A549 (cell line): ENCODE measurements around the gene NUP58. TPM values are rescaled to one million over a fixed set of nuclear protein-coding genes. Genes with fewer than 3 reads are reported as not detected.

ENCODE experiments used
- ATAC-seq, 2 experiments: fragments of 200-7000 bp in 1 of 2; fragments of >200 bp in 1 of 2; cut with Nextera tagmentation in 1 of 2; cut with Tn5 transposase in 1 of 2; 3 replicates each; pipeline versions ENCODE4 v1.8.0 to v1.9.1; 2018 to 2020; ENCODE audit warnings: mild to moderate bottlenecking in 1 of 2, moderate library complexity in 1 of 2
- CTCF ChIA-PET: fragments of 300-600 bp; sonication (Branson Sonifier 250); formaldehyde crosslinking; extraction: SDS; loops from one replicate; lab custom pipeline; 2021; ENCODE audit warnings: antibody characterized with exemption, inconsistent platforms; lab: Yijun Ruan, JAX
- POLR2A ChIA-PET: fragments of 350-600 bp; formaldehyde crosslinking; extraction: SDS; loops from one replicate; lab custom pipeline; 2021; ENCODE audit warnings: antibody characterized with exemption, inconsistent platforms; lab: Yijun Ruan, JAX
- DNase-seq, 2 experiments: peaks; one replicate each; pipeline versions ENCODE4 v3.0.0 to v3.0.0-alpha.2; 2011 to 2016; ENCODE audit warnings: low read depth in 1 of 2, low spot score in 1 of 2
- FAIRE-seq: peaks from 2 replicates; lab custom pipeline; 2011; peaks lifted over from hg19 to GRCh38; lab: Jason Lieb, UNC
- H3K27ac ChIP-seq, 2 experiments: fragments of >200 bp; sonication (Bioruptor Twin); formaldehyde crosslinking; 3 replicates each; pipeline ENCODE4 v1.5.1; 2016 to 2017
- H3K4me1 ChIP-seq: fragments of >200 bp; sonication (Bioruptor Twin); formaldehyde crosslinking; 3 replicates; pipeline ENCODE4 v1.6.1; 2016
- H3K4me2 ChIP-seq: fragments of >200 bp; sonication (Bioruptor Twin); formaldehyde crosslinking; 3 replicates; pipeline ENCODE4 v1.6.1; 2016
- H3K4me3 ChIP-seq: fragments of >200 bp; sonication (Bioruptor Twin); formaldehyde crosslinking; 3 replicates; pipeline ENCODE4 v1.5.1; 2016
- H3K9me3 ChIP-seq: fragments of >200 bp; sonication (Bioruptor Twin); formaldehyde crosslinking; 3 replicates; pipeline ENCODE4 v1.6.1; 2016
- BCL3 ChIP-seq: fragments of >200 bp; sonication (Bioruptor Twin); formaldehyde crosslinking; IDR thresholded peaks from 3 replicates; pipeline ENCODE4 v1.6.1; 2016
- E2F6 ChIP-seq: IDR thresholded peaks from 2 replicates; pipeline ENCODE4 v1.6.1; 2012; ENCODE audit warnings: low read depth, borderline replicate concordance
- FOXS1 ChIP-seq: fragments of 250-450 bp; sonication (Bioruptor Pico); IDR thresholded peaks from 2 replicates; pipeline ENCODE4 v1.5.0; 2020; ENCODE audit warnings: mild to moderate bottlenecking, moderate library complexity
- HOXA7 ChIP-seq: fragments of 250-450 bp; sonication (Bioruptor Pico); IDR thresholded peaks from 2 replicates; pipeline ENCODE4 v1.5.0; 2020; ENCODE audit warnings: mild to moderate bottlenecking, moderate library complexity
- HOXB13 ChIP-seq: fragments of 250-450 bp; sonication (Bioruptor Pico); IDR thresholded peaks from 2 replicates; pipeline ENCODE4 v1.5.0; 2020; ENCODE audit warnings: low read depth, mild to moderate bottlenecking, moderate library complexity
- HOXB5 ChIP-seq: fragments of 250-450 bp; sonication (Bioruptor Pico); IDR thresholded peaks from 2 replicates; pipeline ENCODE4 v1.5.0; 2020; ENCODE audit warnings: mild to moderate bottlenecking, moderate library complexity
- JUNB ChIP-seq: fragments of >200 bp; sonication (Bioruptor Twin); formaldehyde crosslinking; IDR thresholded peaks from 2 replicates; pipeline ENCODE4 v1.6.1; 2016
- KDM5A ChIP-seq: fragments of 200-600 bp; sonication (generic); IDR thresholded peaks from 2 replicates; pipeline ENCODE4 v1.6.1; 2016; ENCODE audit warnings: antibody characterized with exemption, mild to moderate bottlenecking
- NFE2L2 ChIP-seq: fragments of 150-350 bp; conservative IDR thresholded peaks from 2 replicates; pipeline ENCODE4 v1.6.1; 2014; ENCODE audit warnings: low read length
- PBX3 ChIP-seq: IDR thresholded peaks from 2 replicates; pipeline ENCODE4 v1.6.1; 2012
- POLR2A ChIP-seq: IDR thresholded peaks from 2 replicates; pipeline ENCODE4 v1.6.1; 2012; ENCODE audit warnings: mild to moderate bottlenecking, low read length
- RAD21 ChIP-seq, 2 experiments: fragments of >200 bp in 1 of 2; sonication (Bioruptor Twin) in 1 of 2; formaldehyde crosslinking in 1 of 2; IDR thresholded peaks in 1 of 2; conservative IDR thresholded peaks in 1 of 2; 2 replicates in 1 of 2; 3 replicates in 1 of 2; pipeline ENCODE4 v1.6.1; 2012 to 2018; ENCODE audit warnings: inconsistent platforms in 1 of 2
- RARB ChIP-seq: fragments of 250-450 bp; sonication (Bioruptor Pico); IDR thresholded peaks from 2 replicates; pipeline ENCODE4 v1.8.0; 2021; ENCODE audit warnings: mild to moderate bottlenecking, moderate library complexity
- REST ChIP-seq: fragments of 200-600 bp; sonication (generic); IDR thresholded peaks from 2 replicates; pipeline ENCODE4 v1.6.1; 2016; ENCODE audit warnings: antibody characterized with exemption, mild to moderate bottlenecking, moderate library complexity
- RNF2 ChIP-seq: fragments of 200-600 bp; sonication (generic); IDR thresholded peaks from 2 replicates; pipeline ENCODE4 v1.6.1; 2016; ENCODE audit warnings: low read depth, mild to moderate bottlenecking, antibody characterized with exemption, moderate library complexity, borderline replicate concordance
- SMC3 ChIP-seq: fragments of >200 bp; sonication (Bioruptor Twin); formaldehyde crosslinking; IDR thresholded peaks from 3 replicates; pipeline ENCODE4 v1.6.1; 2018; ENCODE audit warnings: inconsistent platforms
- TFCP2L1 ChIP-seq: fragments of 250-450 bp; sonication (Bioruptor Pico); IDR thresholded peaks from 2 replicates; pipeline ENCODE4 v1.5.0; 2021; ENCODE audit warnings: mild to moderate bottlenecking
- ZC3H11A ChIP-seq: fragments of 450-650 bp; IDR thresholded peaks from 2 replicates; pipeline ENCODE4 v1.6.1; 2014; ENCODE audit warnings: antibody characterized with exemption, mild to moderate bottlenecking
- ZFP36 ChIP-seq: fragments of 450-650 bp; IDR thresholded peaks from 2 replicates; pipeline ENCODE4 v1.6.1; 2014; ENCODE audit warnings: borderline replicate concordance; ENCODE audit not compliant: partially characterized antibody
- WGBS: methylation state at CpG from one replicate; pipeline ENCODE4 v1.1.6; 2017; ENCODE audit errors: missing lambda C conversion rate; 5-methylcytosine and 5-hydroxymethylcytosine counted together
- polyA plus RNA-seq, 4 experiments: library from polyadenylated mRNA; depleted of rRNA in 3 of 4; stranded (reverse); fragments of >200 nt; fragmentation: RNase III in 1 of 4; extraction: RNeasy Plus Mini Kit Qiagen cat#74134 plus additional on column Dnase treatment in 1 of 4; gene quantifications; 2 replicates in 3 of 4; 3 replicates in 1 of 4; pipeline ENCODE4 v1.2.3, GENCODE V29; 2011 to 2017

NUP58 gene
- polyA plus RNA-seq, 2 of the 4 experiments (the other 2 are of a cell fraction) = 19.6 to 55.6 TPM

- no peak for FAIRE-seq
- POLR2A ChIA-PET = no interaction called here
- CTCF ChIA-PET = interaction anchor here (1.0 kb wide), 1 partner anchor 30 kb away, joined by 3 read pairs; no protein-coding TSS in a partner anchor
Observed at GRCh38 chr13:25252225-25252624, 49.2 kb upstream of the NUP58 start.

GRCh38 chr13:25252752-25253151 lies 48.7 kb upstream of the NUP58 start:
- FAIRE-seq (no peak), DNase-seq (no peak), ATAC-seq (no peak)
- 75% methylated on average over 2 of the region's 2 CpGs for WGBS
- Histone ChIP-seq H3K4me3 (no peak overlapping the region), H3K4me1 (0 out of 3 replicates have a peak, but pooled peaks cover 3% of the 10 kb centered on the region), H3K4me2 (no peak overlapping the region), H3K9me3 (no peaks in the 10 kb centered on the region), H3K27ac (no peak overlapping the region)
- CTCF ChIA-PET = interaction anchor here (1.0 kb wide), 1 partner anchor 30 kb away, joined by 3 read pairs; no protein-coding TSS in a partner anchor
- TF ChIP-seq HOXA7 (CRISPR knock-in tag) (no peak), BCL3 (no peak), HOXB13 (CRISPR knock-in tag) (no peak), FOXS1 (no peak)
- POLR2A ChIA-PET = no interaction called here

More at GRCh38 chr13:25252225-25252624, 49.2 kb upstream of the NUP58 start:
- Histone ChIP-seq H3K27ac (no peak overlapping the region), H3K9me3 (no peaks in the 10 kb centered on the region), H3K4me1 (0 out of 3 replicates have a peak, but pooled peaks cover 3% of the 10 kb centered on the region), H3K4me2 (no peak overlapping the region), H3K4me3 (no peak overlapping the region)
- TF ChIP-seq REST (no peak), SMC3 (no peak), NFE2L2 (no peak), POLR2A (no peak), JUNB (no peak), KDM5A (no peak), RNF2 (no peak), ZC3H11A (no peak), PBX3 (no peak), ZFP36 (no peak), RAD21 (conservative IDR thresholded peaks at IDR 0.05 in 1 of 2, IDR thresholded peaks at IDR 0.05 in 1 of 2) (no peak), RARB (CRISPR knock-in tag) (no peak)
- WGBS = 93% methylated on average over 4 of the region's 4 CpGs
- ATAC-seq (no peak), DNase-seq (no peak)

GRCh38 chr13:25253702-25254101 lies 47.7 kb upstream of the NUP58 start:
- TF ChIP-seq HOXB5 (no peak), E2F6 (no peak), TFCP2L1 (CRISPR knock-in tag) (no peak)
- Histone ChIP-seq H3K4me3 (no peak overlapping the region), H3K4me1 (0 out of 3 replicates have a peak, but pooled peaks cover 3% of the 10 kb centered on the region), H3K4me2 (0 out of 3 replicates have a peak overlapping the region, but pooled peaks have one; percentile 15), H3K9me3 (no peaks in the 10 kb centered on the region), H3K27ac (no peak overlapping the region)
- WGBS = 42% methylated on average over 2 of the region's 2 CpGs
- ATAC-seq (no peak), DNase-seq (peak in 1 of 2 experiments; percentile 1), FAIRE-seq (no peak)
- POLR2A ChIA-PET = no interaction called here
- CTCF ChIA-PET = interaction anchor here (0.6 kb wide), 1 partner anchor 15 kb away, joined by 3 read pairs; no protein-coding TSS in a partner anchor
